G401 (cell line): ENCODE measurements around the gene PSAPL1. TPM values are rescaled to one million over a fixed set of nuclear protein-coding genes. Genes with fewer than 3 reads are reported as not detected.
"Not testable (repeated sequence)": the region's sequence is repeated elsewhere in the genome, so short reads cannot be mapped to it uniquely, and the experiment has no call there.

Experiments
- DNase-seq: peaks from one replicate; pipeline ENCODE4 v3.0.0-alpha.2; 2015; ENCODE audit warnings: low spot score
- in situ Hi-C: cut with HindIII; loops from 2 replicates; pipeline ENCODE4 v1.10.0; 2016; ENCODE audit warnings: low sequenced_read_pairs, mixed read lengths
- total RNA-seq: library from RNA; depleted of rRNA; stranded (reverse); fragments of >200 nt; shearing (Covaris generic); gene quantifications from 2 replicates; pipeline ENCODE4 v1.2.3, GENCODE V29; 2014

Gene PSAPL1
- total RNA-seq, 1 experiment from 2014 or later = not detected

GRCh38 chr4:7461230-7461629, 26.5 kb upstream of the PSAPL1 start:
- DNase-seq = no peak
- in situ Hi-C loops = no loop called here

GRCh38 chr4:7460566-7460965, 25.8 kb upstream of the PSAPL1 start:
- DNase-seq = no peak
- in situ Hi-C loops = no loop called here

GRCh38 chr4:7459471-7459870, 24.7 kb upstream of the PSAPL1 start:
- in situ Hi-C loops = no loop called here
- DNase-seq = no peak

GRCh38 chr4:7458477-7458876, 23.7 kb upstream of the PSAPL1 start:
- in situ Hi-C loops = no loop called here
- DNase-seq = no peak

- no peak for DNase-seq
- in situ Hi-C loops = no loop called here
Observed at GRCh38 chr4:7458066-7458425, 23.3 kb upstream of the PSAPL1 start.

GRCh38 chr4:7457201-7458065, 22.7 kb upstream of the PSAPL1 start:
- DNase-seq = no peak
- in situ Hi-C loops = no loop called here

- DNase-seq, in situ Hi-C loops: not testable (repeated sequence)
Observed at GRCh38 chr4:7452802-7453201, 18.1 kb upstream of the PSAPL1 start.

- no peak for DNase-seq
- in situ Hi-C loops = no loop called here
Observed at GRCh38 chr4:7451800-7452199, 17.1 kb upstream of the PSAPL1 start.

- in situ Hi-C loops = no loop called here
- no peak for DNase-seq
Observed at GRCh38 chr4:7451434-7451789, 16.7 kb upstream of the PSAPL1 start.

GRCh38 chr4:7450775-7451433, 16.2 kb upstream of the PSAPL1 start:
- no peak for DNase-seq

GRCh38 chr4:7448036-7448435, 13.3 kb upstream of the PSAPL1 start:
- in situ Hi-C loops = no loop called here
- no peak for DNase-seq

More at GRCh38 chr4:7450775-7451433, 16.2 kb upstream of the PSAPL1 start:
- in situ Hi-C loops = no loop called here

GRCh38 chr4:7447236-7447635, 12.5 kb upstream of the PSAPL1 start:
- in situ Hi-C loops = no loop called here
- DNase-seq = no peak

- no peak for DNase-seq
- in situ Hi-C loops = no loop called here
Observed at GRCh38 chr4:7444731-7445130, 10.0 kb upstream of the PSAPL1 start.

GRCh38 chr4:7444314-7444713, 9.6 kb upstream of the PSAPL1 start:
- in situ Hi-C loops = no loop called here
- DNase-seq = no peak

GRCh38 chr4:7442574-7443162, 7.9 kb upstream of the PSAPL1 start:
- in situ Hi-C loops = no loop called here
- DNase-seq = no peak

- in situ Hi-C loops = no loop called here
- no peak for DNase-seq
Observed at GRCh38 chr4:7441201-7441600, 6.5 kb upstream of the PSAPL1 start.

- DNase-seq = no peak
- in situ Hi-C loops = no loop called here
Observed at GRCh38 chr4:7439699-7440098, 5.0 kb upstream of the PSAPL1 start.

- DNase-seq = no peak
- in situ Hi-C loops = no loop called here
Observed at GRCh38 chr4:7436256-7436655, 1.5 kb upstream of the PSAPL1 start.

- no peak for DNase-seq
- in situ Hi-C loops = no loop called here
Observed at GRCh38 chr4:7435471-7436061, 836 bp upstream of the PSAPL1 start.

- in situ Hi-C loops = no loop called here
- DNase-seq = no peak
Observed at GRCh38 chr4:7434141-7434765, 477 bp downstream of the PSAPL1 start.
